Measurements from ENCODE around the gene NKX2-4. TPM values are rescaled to one million over a fixed set of nuclear protein-coding genes. Genes with fewer than 3 reads are reported as not detected.

Gene NKX2-4
- total RNA-seq, 2 experiments from 2014 or later: not detected

- H4K20me1 ChIP-seq (ENCODE audit: insufficient read depth, low read length): no peaks in the 10 kb centered on the region
- H2AFZ ChIP-seq (ENCODE audit: low read length): no peak overlapping the region
- no peak overlapping the region for H3K27ac ChIP-seq (ENCODE audit: low read depth, low read length, poor library complexity, severe bottlenecking)
- BruUV-seq (replicated peaks): no TSS peak
- H3K9me3 ChIP-seq (ENCODE audit: low read length): no peaks in the 10 kb centered on the region
- TF ChIP-seq, protein P1, sequence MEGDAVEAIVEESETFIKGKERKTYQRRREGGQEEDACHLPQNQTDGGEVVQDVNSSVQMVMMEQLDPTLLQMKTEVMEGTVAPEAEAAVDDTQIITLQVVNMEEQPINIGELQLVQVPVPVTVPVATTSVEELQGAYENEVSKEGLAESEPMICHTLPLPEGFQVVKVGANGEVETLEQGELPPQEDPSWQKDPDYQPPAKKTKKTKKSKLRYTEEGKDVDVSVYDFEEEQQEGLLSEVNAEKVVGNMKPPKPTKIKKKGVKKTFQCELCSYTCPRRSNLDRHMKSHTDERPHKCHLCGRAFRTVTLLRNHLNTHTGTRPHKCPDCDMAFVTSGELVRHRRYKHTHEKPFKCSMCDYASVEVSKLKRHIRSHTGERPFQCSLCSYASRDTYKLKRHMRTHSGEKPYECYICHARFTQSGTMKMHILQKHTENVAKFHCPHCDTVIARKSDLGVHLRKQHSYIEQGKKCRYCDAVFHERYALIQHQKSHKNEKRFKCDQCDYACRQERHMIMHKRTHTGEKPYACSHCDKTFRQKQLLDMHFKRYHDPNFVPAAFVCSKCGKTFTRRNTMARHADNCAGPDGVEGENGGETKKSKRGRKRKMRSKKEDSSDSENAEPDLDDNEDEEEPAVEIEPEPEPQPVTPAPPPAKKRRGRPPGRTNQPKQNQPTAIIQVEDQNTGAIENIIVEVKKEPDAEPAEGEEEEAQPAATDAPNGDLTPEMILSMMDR (conservative IDR thresholded peaks at IDR 0.05; ENCODE audit: low read length): no peak
- H3K36me3 ChIP-seq (ENCODE audit: insufficient read depth, low read length): peaks cover 94% of the 10 kb centered on the region
- CTCF ChIA-PET (ENCODE audit: unreplicated experiment): no interaction called here
- no peak overlapping the region for H3K4me2 ChIP-seq (ENCODE audit: low read length)
- DNase-seq (ENCODE audit: low spot score): no peak
- no peak overlapping the region for H3K4me3 ChIP-seq (ENCODE audit: low read depth, low read length, poor library complexity, severe bottlenecking)
- H3K79me2 ChIP-seq (ENCODE audit: insufficient read depth, low read depth, low read length): no peaks in the 10 kb centered on the region
- H3K9me2 ChIP-seq (ENCODE audit: insufficient read depth, low read length): no peaks in the 10 kb centered on the region
- POLR2A ChIA-PET: interaction anchor here (0.7 kb wide), 2 partner anchors 17 to 130 kb away, joined by 3 read pairs; no protein-coding TSS in a partner anchor
- intact Hi-C loops (cut with micrococcal nuclease; ENCODE audit: unreplicated experiment): no loop called here
- H3K4me1 ChIP-seq (ENCODE audit: insufficient read depth, low read length, poor library complexity, severe bottlenecking): no peaks in the 10 kb centered on the region
Observed at GRCh38 chr20:21360705-21361104, 36.6 kb downstream of the NKX2-4 start.

GRCh38 chr20:21358737-21359136 is 38.6 kb downstream of the NKX2-4 start:
- Histone ChIP-seq H3K79me2 (ENCODE audit: insufficient read depth, low read depth, low read length) (no peaks in the 10 kb centered on the region), H3K4me2 (ENCODE audit: low read length) (no peak overlapping the region), H3K36me3 (ENCODE audit: insufficient read depth, low read length) (peaks cover 90% of the 10 kb centered on the region), H3K9me3 (ENCODE audit: low read length) (no peaks in the 10 kb centered on the region), H3K9me2 (ENCODE audit: insufficient read depth, low read length) (no peaks in the 10 kb centered on the region), H3K27ac (ENCODE audit: low read depth, low read length, poor library complexity, severe bottlenecking) (no peak overlapping the region), H2AFZ (ENCODE audit: low read length) (no peak overlapping the region), H3K4me3 (ENCODE audit: low read depth, low read length, poor library complexity, severe bottlenecking) (no peak overlapping the region), H3K4me1 (ENCODE audit: insufficient read depth, low read length, poor library complexity, severe bottlenecking) (no peaks in the 10 kb centered on the region), H4K20me1 (ENCODE audit: insufficient read depth, low read length) (no peaks in the 10 kb centered on the region)
- TF ChIP-seq EZH2phosphoT487 (IDR thresholded peaks at IDR 0.05; ENCODE audit: borderline replicate concordance, low read depth, low read length): no peak
- TF ChIP-seq, protein P1 (conservative IDR thresholded peaks at IDR 0.05; ENCODE audit: low read length): no peak
- POLR2A ChIA-PET: no interaction called here
- BruUV-seq (replicated peaks): no TSS peak
- CTCF ChIA-PET (ENCODE audit: unreplicated experiment): no interaction called here
- DNase-seq (ENCODE audit: low spot score): no peak
- intact Hi-C loops (cut with micrococcal nuclease; ENCODE audit: unreplicated experiment): no loop called here

GRCh38 chr20:21357844-21358243 is 39.5 kb downstream of the NKX2-4 start:
- Histone ChIP-seq H3K27ac (ENCODE audit: low read depth, low read length, poor library complexity, severe bottlenecking) (no peak overlapping the region), H3K9me2 (ENCODE audit: insufficient read depth, low read length) (no peaks in the 10 kb centered on the region), H3K4me2 (ENCODE audit: low read length) (no peak overlapping the region), H4K20me1 (ENCODE audit: insufficient read depth, low read length) (no peaks in the 10 kb centered on the region), H3K4me1 (ENCODE audit: insufficient read depth, low read length, poor library complexity, severe bottlenecking) (no peaks in the 10 kb centered on the region), H2AFZ (ENCODE audit: low read length) (no peak overlapping the region), H3K79me2 (ENCODE audit: insufficient read depth, low read depth, low read length) (no peaks in the 10 kb centered on the region), H3K9me3 (ENCODE audit: low read length) (no peaks in the 10 kb centered on the region), H3K4me3 (ENCODE audit: low read depth, low read length, poor library complexity, severe bottlenecking) (no peak overlapping the region), H3K36me3 (ENCODE audit: insufficient read depth, low read length) (peaks cover 87% of the 10 kb centered on the region)
- ChIA-PET POLR2A (interaction anchor here (0.6 kb wide), 1 partner anchor 11 kb away, joined by 3 read pairs; no protein-coding TSS in a partner anchor), CTCF (ENCODE audit: unreplicated experiment) (no interaction called here)
- TF ChIP-seq, protein P1 (conservative IDR thresholded peaks at IDR 0.05; ENCODE audit: low read length): no peak
- no peak for TF ChIP-seq EZH2phosphoT487 (IDR thresholded peaks at IDR 0.05; ENCODE audit: borderline replicate concordance, low read depth, low read length)
- no peak for DNase-seq (ENCODE audit: low spot score)
- BruUV-seq (replicated peaks): no TSS peak
- intact Hi-C loops (cut with micrococcal nuclease; ENCODE audit: unreplicated experiment): no loop called here

Data from OCI-LY7 (cell line).